Transverse colon (tissue), 3 donors: Measurements from ENCODE around the gene SHISA7.

Experiments used
- POLR2A ChIP-seq: fragments of 450-650 bp; IDR thresholded peaks from one replicate; pipeline ENCODE4 v1.6.1; 2016; ENCODE audit warnings: antibody characterized with exemption, mild to moderate bottlenecking, moderate library complexity
- TF ChIP-seq, protein P1 (sequence below), 5 experiments: fragments of 200-600 bp in 3 of 5; fragments of 450-650 bp in 2 of 5; sonication (generic) in 3 of 5; IDR thresholded peaks; 1 replicate in 2 of 5; 2 replicates in 3 of 5; pipeline ENCODE4 v1.5.1; 2016 to 2017; ENCODE audit warnings: antibody characterized with exemption in 5 of 5, inconsistent platforms in 3 of 5, mild to moderate bottlenecking in 2 of 5, moderate library complexity in 1 of 5

- TF ChIP-seq, protein P1, sequence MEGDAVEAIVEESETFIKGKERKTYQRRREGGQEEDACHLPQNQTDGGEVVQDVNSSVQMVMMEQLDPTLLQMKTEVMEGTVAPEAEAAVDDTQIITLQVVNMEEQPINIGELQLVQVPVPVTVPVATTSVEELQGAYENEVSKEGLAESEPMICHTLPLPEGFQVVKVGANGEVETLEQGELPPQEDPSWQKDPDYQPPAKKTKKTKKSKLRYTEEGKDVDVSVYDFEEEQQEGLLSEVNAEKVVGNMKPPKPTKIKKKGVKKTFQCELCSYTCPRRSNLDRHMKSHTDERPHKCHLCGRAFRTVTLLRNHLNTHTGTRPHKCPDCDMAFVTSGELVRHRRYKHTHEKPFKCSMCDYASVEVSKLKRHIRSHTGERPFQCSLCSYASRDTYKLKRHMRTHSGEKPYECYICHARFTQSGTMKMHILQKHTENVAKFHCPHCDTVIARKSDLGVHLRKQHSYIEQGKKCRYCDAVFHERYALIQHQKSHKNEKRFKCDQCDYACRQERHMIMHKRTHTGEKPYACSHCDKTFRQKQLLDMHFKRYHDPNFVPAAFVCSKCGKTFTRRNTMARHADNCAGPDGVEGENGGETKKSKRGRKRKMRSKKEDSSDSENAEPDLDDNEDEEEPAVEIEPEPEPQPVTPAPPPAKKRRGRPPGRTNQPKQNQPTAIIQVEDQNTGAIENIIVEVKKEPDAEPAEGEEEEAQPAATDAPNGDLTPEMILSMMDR (IDR thresholded peaks at IDR 0.05), result no peak
- TF ChIP-seq POLR2A, result no peak
These were observed 19.7 kb downstream of the SHISA7 start for GRCh38 chr19:55423225-55424005.
